ENCODE data around the gene C16orf87. TPM values are rescaled to one million over a fixed set of nuclear protein-coding genes. Genes with fewer than 3 reads are reported as not detected.
A peak's percentile ranks its signal among the peaks of the same experiment; 100 is the strongest.
"Not testable (repeated sequence)": the region's sequence is repeated elsewhere in the genome, so short reads cannot be mapped to it uniquely, and the experiment has no call there.

Gene C16orf87
- total RNA-seq, 1 experiment from 2014 or later, result 22.5 TPM

- Mint-ChIP-seq H3K4me3 (no peak overlapping the region), H3K9me3 (peaks cover 18% of the 10 kb centered on the region), H3K4me1 (peaks cover 43% of the 10 kb centered on the region), H3K27ac (no peak overlapping the region), H3K27me3 (ENCODE audit: low read depth) (no peaks in the 10 kb centered on the region), H3K36me3 (peaks cover 16% of the 10 kb centered on the region)
- ChIA-PET POLR2A (interaction anchor here (0.6 kb wide), 1 partner anchor 188 kb away, joined by 5 read pairs; no protein-coding TSS in a partner anchor), CTCF (interaction anchor here (0.7 to 1.8 kb wide), 2 partner anchors 18 to 20 kb away, joined by 3 to 6 read pairs; no protein-coding TSS in a partner anchor)
- ATAC-seq, result no peak
- TF ChIP-seq CTCF (IDR thresholded peaks at IDR 0.05) (no peak), ZNF416 (CRISPR knock-in tag; IDR thresholded peaks at IDR 0.05) (no peak), ZNF281 (CRISPR knock-in tag; IDR thresholded peaks at IDR 0.05) (no peak), ZNF671 (CRISPR knock-in tag; IDR thresholded peaks at IDR 0.05) (no peak), JAZF1 (CRISPR knock-in tag; IDR thresholded peaks at IDR 0.05) (no peak), ZBTB43 (CRISPR knock-in tag; IDR thresholded peaks at IDR 0.05) (no peak), ERG (CRISPR knock-in tag; IDR thresholded peaks at IDR 0.05) (no peak)
- no peak for DNase-seq (ENCODE audit: low spot score)
These were observed 43.1 kb downstream of the C16orf87 start for GRCh38 chr16:46787909-46788308.

- peaks cover 13% of the 10 kb centered on the region for H3K36me3 Mint-ChIP-seq
These were observed 45.7 kb downstream of the C16orf87 start for GRCh38 chr16:46785076-46785845.

GRCh38 chr16:46784569-46784968 lies 46.4 kb downstream of the C16orf87 start:
- DNase-seq (ENCODE audit: low spot score); H3K4me3 Mint-ChIP-seq; H3K27me3 Mint-ChIP-seq (ENCODE audit: low read depth); ATAC-seq; POLR2A ChIA-PET: not testable (repeated sequence)
- Mint-ChIP-seq H3K36me3 (peaks cover 13% of the 10 kb centered on the region), H3K4me1 (peaks cover 32% of the 10 kb centered on the region), H3K27ac (peak overlapping the region; percentile 92), H3K9me3 (peaks cover 14% of the 10 kb centered on the region)
- CTCF ChIA-PET, result interaction anchor here (0.6 to 2.3 kb wide), 5 partner anchors 17 to 274 kb away, joined by 3 to 9 read pairs (median 4); no protein-coding TSS in a partner anchor

More at GRCh38 chr16:46785076-46785845, 45.7 kb downstream of the C16orf87 start:
- peaks cover 14% of the 10 kb centered on the region for H3K9me3 Mint-ChIP-seq
- ChIA-PET CTCF (interaction anchor here (0.6 to 2.3 kb wide), 5 partner anchors 16 to 274 kb away, joined by 3 to 9 read pairs (median 4); no protein-coding TSS in a partner anchor), POLR2A (no interaction called here)
- no peak for TF ChIP-seq CREM (CRISPR knock-in tag; IDR thresholded peaks at IDR 0.05)
- TF ChIP-seq MYBL2 (CRISPR knock-in tag; IDR thresholded peaks at IDR 0.05), result no peak
- TF ChIP-seq ZNF416 (CRISPR knock-in tag; IDR thresholded peaks at IDR 0.05), result no peak
- ATAC-seq, result peak; percentile 15
- H3K27me3 Mint-ChIP-seq (ENCODE audit: low read depth), result no peaks in the 10 kb centered on the region
- no peak for DNase-seq (ENCODE audit: low spot score)
- peaks cover 34% of the 10 kb centered on the region for H3K4me1 Mint-ChIP-seq
- H3K4me3 Mint-ChIP-seq, result no peak overlapping the region
- H3K27ac Mint-ChIP-seq, result peak overlapping the region; percentile 92

GRCh38 chr16:46783800-46784199 lies 47.2 kb downstream of the C16orf87 start:
- ATAC-seq (no peak), DNase-seq (ENCODE audit: low spot score) (no peak)
- H3K27ac Mint-ChIP-seq, result 0 out of 2 replicates have a peak overlapping the region, but pooled peaks have one; percentile 6
- CTCF ChIA-PET, result interaction anchor here (2.3 kb wide), 1 partner anchor 18 kb away, joined by 9 read pairs; no protein-coding TSS in a partner anchor
- peaks cover 19% of the 10 kb centered on the region for H3K9me3 Mint-ChIP-seq
- no peak overlapping the region for H3K4me3 Mint-ChIP-seq
- no peaks in the 10 kb centered on the region for H3K27me3 Mint-ChIP-seq (ENCODE audit: low read depth)
- peaks cover 13% of the 10 kb centered on the region for H3K36me3 Mint-ChIP-seq
- H3K4me1 Mint-ChIP-seq, result peaks cover 25% of the 10 kb centered on the region
- POLR2A ChIA-PET, result no interaction called here
- TF ChIP-seq ZNF219 (CRISPR knock-in tag; IDR thresholded peaks at IDR 0.05; ENCODE audit: borderline replicate concordance), result no peak
- no peak for TF ChIP-seq ETV6 (CRISPR knock-in tag; IDR thresholded peaks at IDR 0.05)
- no peak for TF ChIP-seq PRDM15 (CRISPR knock-in tag; IDR thresholded peaks at IDR 0.05)
- no peak for TF ChIP-seq CBFB (CRISPR knock-in tag; IDR thresholded peaks at IDR 0.05; ENCODE audit: low read depth)
- TF ChIP-seq ATF3 (CRISPR knock-in tag; conservative IDR thresholded peaks at IDR 0.05), result no peak
- TF ChIP-seq EMX1 (CRISPR knock-in tag; IDR thresholded peaks at IDR 0.05), result no peak
